ENCODE measurements around the gene CELF4.

The CELF4 gene

DNA sequence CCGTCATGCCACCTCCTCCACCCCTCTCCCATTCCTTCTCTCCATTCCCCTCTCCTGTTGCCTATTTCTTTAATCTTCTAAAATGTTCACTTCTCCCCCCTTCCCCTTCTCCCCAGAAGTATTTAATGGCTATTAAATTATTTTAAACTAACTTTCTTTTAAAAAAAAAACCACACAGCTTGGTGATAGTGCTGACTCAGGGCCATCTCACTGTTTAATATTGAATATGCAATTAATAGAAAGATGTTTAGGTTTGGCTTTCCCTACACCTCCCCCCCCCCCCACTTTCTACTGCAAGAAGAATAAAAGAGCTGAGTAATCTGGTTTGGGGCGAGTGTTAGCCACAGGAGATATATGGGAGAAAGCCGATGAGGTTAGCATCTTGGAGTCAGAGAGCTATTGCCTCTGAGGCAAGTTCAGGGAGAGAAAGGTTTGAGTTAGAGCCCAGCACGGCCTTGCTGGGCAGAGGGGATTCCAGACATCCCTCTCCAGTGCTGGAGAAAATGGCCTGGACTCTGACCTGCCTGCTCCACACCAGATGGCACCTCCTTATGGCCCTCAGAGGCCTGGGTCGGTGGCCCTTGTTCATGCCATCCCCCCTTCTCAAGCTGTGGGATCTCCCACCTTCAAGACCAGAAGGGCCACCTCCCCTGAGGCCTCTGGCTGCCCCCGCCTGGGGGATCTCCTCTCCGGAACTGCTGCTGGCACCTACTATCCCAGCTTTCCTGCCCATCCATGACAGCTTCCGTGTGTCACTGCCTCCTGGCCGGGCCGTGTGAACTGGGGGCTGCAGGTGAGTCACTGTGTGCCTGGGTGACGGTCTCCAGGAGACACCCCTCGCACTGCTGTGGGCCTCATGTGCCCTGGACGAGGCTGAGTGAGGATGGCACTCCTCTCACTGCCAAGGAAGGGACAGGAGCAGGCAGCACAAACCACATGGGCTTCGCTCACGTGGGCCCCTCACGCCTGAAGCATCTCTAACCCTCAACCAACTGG, 246.9 kb downstream of the CELF4 start:
- DNase-seq (ENCODE audit: low read depth): no peak
- Histone ChIP-seq H3K4me3 (ENCODE audit: low read length) (no peak overlapping the region), H3K36me3 (ENCODE audit: control insufficient read depth, insufficient read depth, low read length, severe bottlenecking) (no peaks in the 10 kb centered on the region), H3K27me3 (replicated peaks; ENCODE audit: control insufficient read depth, insufficient read depth, low read length) (peaks cover 43% of the 10 kb centered on the region), H3K4me1 (ENCODE audit: control insufficient read depth, insufficient read depth, low read length) (no peaks in the 10 kb centered on the region), H3K9ac (ENCODE audit: low read length) (no peak overlapping the region), H3K9me3 (ENCODE audit: control insufficient read depth, low read length) (no peaks in the 10 kb centered on the region)

GRCh38 chr18:37317486-37317885, 248.1 kb downstream of the CELF4 start:
- no peaks in the 10 kb centered on the region for H3K9me3 ChIP-seq (ENCODE audit: control insufficient read depth, low read length)
- DNase-seq (ENCODE audit: low read depth): no peak
- no peak overlapping the region for H3K9ac ChIP-seq (ENCODE audit: low read length)
- peaks cover 39% of the 10 kb centered on the region for H3K27me3 ChIP-seq (replicated peaks; ENCODE audit: control insufficient read depth, insufficient read depth, low read length)
- no peak overlapping the region for H3K4me3 ChIP-seq (ENCODE audit: low read length)
- no peaks in the 10 kb centered on the region for H3K36me3 ChIP-seq (ENCODE audit: control insufficient read depth, insufficient read depth, low read length, severe bottlenecking)
- no peaks in the 10 kb centered on the region for H3K4me1 ChIP-seq (ENCODE audit: control insufficient read depth, insufficient read depth, low read length)

- Histone ChIP-seq H3K9ac (ENCODE audit: low read length) (no peak overlapping the region), H3K9me3 (ENCODE audit: control insufficient read depth, low read length) (no peaks in the 10 kb centered on the region), H3K4me1 (ENCODE audit: control insufficient read depth, insufficient read depth, low read length) (no peaks in the 10 kb centered on the region), H3K27me3 (replicated peaks; ENCODE audit: control insufficient read depth, insufficient read depth, low read length) (peaks cover 38% of the 10 kb centered on the region), H3K4me3 (ENCODE audit: low read length) (no peak overlapping the region), H3K36me3 (ENCODE audit: control insufficient read depth, insufficient read depth, low read length, severe bottlenecking) (no peaks in the 10 kb centered on the region)
- no peak for DNase-seq (ENCODE audit: low read depth)
Observed at GRCh38 chr18:37316468-37316867, 249.1 kb downstream of the CELF4 start.

- H3K9me3 ChIP-seq (ENCODE audit: control insufficient read depth, low read length): no peaks in the 10 kb centered on the region
- no peaks in the 10 kb centered on the region for H3K36me3 ChIP-seq (ENCODE audit: control insufficient read depth, insufficient read depth, low read length, severe bottlenecking)
- H3K4me1 ChIP-seq (ENCODE audit: control insufficient read depth, insufficient read depth, low read length): no peaks in the 10 kb centered on the region
- no peak overlapping the region for H3K9ac ChIP-seq (ENCODE audit: low read length)
- peaks cover 33% of the 10 kb centered on the region for H3K27me3 ChIP-seq (replicated peaks; ENCODE audit: control insufficient read depth, insufficient read depth, low read length)
- DNase-seq (ENCODE audit: low read depth): no peak
- H3K4me3 ChIP-seq (ENCODE audit: low read length): no peak overlapping the region
Observed at GRCh38 chr18:37315935-37316334, 249.7 kb downstream of the CELF4 start.

DNA sequence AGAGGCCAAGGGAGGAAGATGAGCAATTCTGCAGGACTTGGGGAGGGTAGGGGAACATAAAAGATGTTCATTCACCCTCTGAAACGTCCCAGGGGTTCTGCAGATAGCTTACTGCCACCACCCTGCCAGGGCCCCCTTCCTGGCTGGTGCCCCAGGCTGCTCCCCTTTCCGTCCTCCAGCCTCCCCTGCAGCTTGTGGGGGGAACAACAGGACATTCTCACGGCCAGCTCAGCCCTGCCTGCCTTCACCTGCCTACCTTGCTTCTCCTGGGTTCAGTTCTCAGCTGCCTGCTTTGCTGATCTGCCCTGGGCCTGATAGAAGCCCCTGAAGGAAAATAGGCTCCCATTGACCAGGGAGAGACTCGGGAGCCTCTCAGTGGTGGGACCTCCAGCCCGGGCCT, 251.1 kb downstream of the CELF4 start:
- H3K9me3 ChIP-seq (ENCODE audit: control insufficient read depth, low read length): no peaks in the 10 kb centered on the region
- no peak for DNase-seq (ENCODE audit: low read depth)
- no peaks in the 10 kb centered on the region for H3K4me1 ChIP-seq (ENCODE audit: control insufficient read depth, insufficient read depth, low read length)
- H3K4me3 ChIP-seq (ENCODE audit: low read length): no peak overlapping the region
- no peaks in the 10 kb centered on the region for H3K36me3 ChIP-seq (ENCODE audit: control insufficient read depth, insufficient read depth, low read length, severe bottlenecking)
- no peak overlapping the region for H3K9ac ChIP-seq (ENCODE audit: low read length)
- H3K27me3 ChIP-seq (replicated peaks; ENCODE audit: control insufficient read depth, insufficient read depth, low read length): peaks cover 42% of the 10 kb centered on the region

DNA sequence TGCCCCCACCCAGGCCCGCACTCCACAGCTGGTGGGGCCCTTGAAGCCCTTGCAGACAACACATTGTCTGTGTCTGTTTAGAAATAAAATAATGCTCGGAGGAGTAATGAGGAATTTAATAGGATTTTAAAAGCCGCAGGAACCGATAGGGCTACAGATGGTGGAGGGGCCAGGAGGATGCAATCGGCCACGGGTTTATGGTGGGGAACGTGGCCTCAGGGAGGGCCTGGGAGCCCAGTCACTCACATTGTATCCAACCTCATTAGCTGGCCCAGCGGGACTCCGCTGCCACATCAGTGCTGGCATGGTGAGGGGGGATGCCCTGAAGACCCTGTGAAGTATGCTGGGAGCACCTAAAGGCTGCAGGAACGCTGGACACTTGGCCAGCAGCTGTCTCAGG, 252.0 kb downstream of the CELF4 start:
- DNase-seq (ENCODE audit: low read depth): no peak
- Histone ChIP-seq H3K9ac (ENCODE audit: low read length) (no peak overlapping the region), H3K36me3 (ENCODE audit: control insufficient read depth, insufficient read depth, low read length, severe bottlenecking) (no peaks in the 10 kb centered on the region), H3K4me3 (ENCODE audit: low read length) (no peak overlapping the region), H3K9me3 (ENCODE audit: control insufficient read depth, low read length) (no peaks in the 10 kb centered on the region), H3K27me3 (replicated peaks; ENCODE audit: control insufficient read depth, insufficient read depth, low read length) (peaks cover 49% of the 10 kb centered on the region), H3K4me1 (ENCODE audit: control insufficient read depth, insufficient read depth, low read length) (no peaks in the 10 kb centered on the region)

GRCh38 chr18:37309861-37310260, 255.7 kb downstream of the CELF4 start:
- no peaks in the 10 kb centered on the region for H3K4me1 ChIP-seq (ENCODE audit: control insufficient read depth, insufficient read depth, low read length)
- no peak overlapping the region for H3K9ac ChIP-seq (ENCODE audit: low read length)
- no peaks in the 10 kb centered on the region for H3K9me3 ChIP-seq (ENCODE audit: control insufficient read depth, low read length)
- H3K4me3 ChIP-seq (ENCODE audit: low read length): no peak overlapping the region
- peaks cover 29% of the 10 kb centered on the region for H3K27me3 ChIP-seq (replicated peaks; ENCODE audit: control insufficient read depth, insufficient read depth, low read length)
- DNase-seq (ENCODE audit: low read depth): no peak
- H3K36me3 ChIP-seq (ENCODE audit: control insufficient read depth, insufficient read depth, low read length, severe bottlenecking): no peaks in the 10 kb centered on the region

DNA sequence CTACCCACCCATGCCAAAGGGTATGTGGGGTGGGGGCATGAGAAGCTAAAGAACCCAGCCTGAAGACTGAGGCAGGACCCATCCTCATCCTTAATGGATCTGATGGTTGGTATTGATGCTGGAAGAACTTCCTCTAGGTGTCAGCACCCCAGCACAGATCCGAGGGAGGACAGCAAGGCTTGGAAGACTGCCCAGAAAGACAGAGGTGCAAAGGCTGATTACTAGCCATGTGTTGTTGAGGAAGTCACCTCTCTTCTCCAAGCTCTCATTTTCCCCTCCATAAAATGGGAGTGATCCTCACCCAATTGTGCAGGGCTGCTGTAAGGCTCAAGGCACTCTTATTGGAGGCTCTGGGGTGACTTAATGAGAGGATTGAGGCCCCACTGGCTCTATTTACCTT, 256.5 kb downstream of the CELF4 start:
- Histone ChIP-seq H3K27me3 (replicated peaks; ENCODE audit: control insufficient read depth, insufficient read depth, low read length) (peaks cover 29% of the 10 kb centered on the region), H3K4me1 (ENCODE audit: control insufficient read depth, insufficient read depth, low read length) (no peaks in the 10 kb centered on the region), H3K9me3 (ENCODE audit: control insufficient read depth, low read length) (no peaks in the 10 kb centered on the region), H3K36me3 (ENCODE audit: control insufficient read depth, insufficient read depth, low read length, severe bottlenecking) (no peaks in the 10 kb centered on the region), H3K4me3 (ENCODE audit: low read length) (no peak overlapping the region), H3K9ac (ENCODE audit: low read length) (no peak overlapping the region)
- no peak for DNase-seq (ENCODE audit: low read depth)

- no peak overlapping the region for H3K4me3 ChIP-seq (ENCODE audit: low read length)
- H3K9me3 ChIP-seq (ENCODE audit: control insufficient read depth, low read length): no peaks in the 10 kb centered on the region
- H3K27me3 ChIP-seq (replicated peaks; ENCODE audit: control insufficient read depth, insufficient read depth, low read length): peaks cover 25% of the 10 kb centered on the region
- no peak for DNase-seq (ENCODE audit: low read depth)
- no peak overlapping the region for H3K9ac ChIP-seq (ENCODE audit: low read length)
- no peaks in the 10 kb centered on the region for H3K36me3 ChIP-seq (ENCODE audit: control insufficient read depth, insufficient read depth, low read length, severe bottlenecking)
- no peaks in the 10 kb centered on the region for H3K4me1 ChIP-seq (ENCODE audit: control insufficient read depth, insufficient read depth, low read length)
Observed at GRCh38 chr18:37307181-37307580, 258.4 kb downstream of the CELF4 start.

DNA sequence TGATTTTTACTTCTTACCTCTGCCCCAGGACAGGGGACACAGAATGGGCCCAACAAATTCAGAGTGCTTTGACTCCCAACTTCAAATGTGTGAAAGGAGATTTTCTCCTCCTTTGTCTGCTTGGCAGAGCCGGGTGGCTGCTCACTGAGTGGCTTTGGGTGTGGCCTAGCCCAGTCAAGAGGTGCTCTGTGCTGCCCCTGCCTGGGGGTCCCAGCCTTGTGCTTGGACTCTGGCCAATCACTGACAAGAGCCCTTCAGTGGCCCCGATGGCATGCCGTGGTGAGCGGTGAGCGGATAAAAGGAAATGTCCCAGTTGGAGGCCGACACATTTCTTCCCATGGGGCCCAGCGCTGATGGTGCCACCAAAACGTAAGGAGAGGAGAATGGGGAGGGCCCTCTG, 259.2 kb downstream of the CELF4 start:
- no peak overlapping the region for H3K9ac ChIP-seq (ENCODE audit: low read length)
- no peaks in the 10 kb centered on the region for H3K36me3 ChIP-seq (ENCODE audit: control insufficient read depth, insufficient read depth, low read length, severe bottlenecking)
- H3K27me3 ChIP-seq (replicated peaks; ENCODE audit: control insufficient read depth, insufficient read depth, low read length): peaks cover 24% of the 10 kb centered on the region
- no peak overlapping the region for H3K4me3 ChIP-seq (ENCODE audit: low read length)
- no peaks in the 10 kb centered on the region for H3K9me3 ChIP-seq (ENCODE audit: control insufficient read depth, low read length)
- no peaks in the 10 kb centered on the region for H3K4me1 ChIP-seq (ENCODE audit: control insufficient read depth, insufficient read depth, low read length)
- DNase-seq (ENCODE audit: low read depth): no peak

DNA sequence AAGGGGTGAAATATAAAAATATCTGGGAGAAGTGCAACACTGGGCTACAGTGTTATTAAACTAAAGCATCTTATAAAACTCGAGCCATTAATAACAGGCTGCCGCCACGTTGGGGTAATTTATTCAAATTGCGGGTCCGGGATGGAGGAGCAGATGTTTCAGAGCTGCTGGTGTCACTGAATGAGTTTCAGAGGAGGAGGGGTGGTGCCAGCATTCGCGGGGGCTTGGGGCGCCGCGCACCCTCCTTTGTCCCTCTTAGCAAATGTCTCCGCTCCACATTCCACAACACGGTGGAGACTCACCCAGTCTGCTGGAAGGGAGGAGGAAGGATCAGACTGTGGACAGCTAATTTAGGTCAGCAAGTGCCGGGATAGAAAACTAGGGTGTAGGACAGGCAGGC, 260.5 kb downstream of the CELF4 start:
- no peak for DNase-seq (ENCODE audit: low read depth)
- Histone ChIP-seq H3K9ac (ENCODE audit: low read length) (no peak overlapping the region), H3K9me3 (ENCODE audit: control insufficient read depth, low read length) (no peaks in the 10 kb centered on the region), H3K27me3 (replicated peaks; ENCODE audit: control insufficient read depth, insufficient read depth, low read length) (peaks cover 25% of the 10 kb centered on the region), H3K4me1 (ENCODE audit: control insufficient read depth, insufficient read depth, low read length) (no peaks in the 10 kb centered on the region), H3K4me3 (ENCODE audit: low read length) (no peak overlapping the region), H3K36me3 (ENCODE audit: control insufficient read depth, insufficient read depth, low read length, severe bottlenecking) (no peaks in the 10 kb centered on the region)
